Sigmoid colon (tissue), 4 donors: Measurements from ENCODE around the gene RNF166.

Experiments
- POLR2A ChIP-seq, 2 donors: fragments of 450-650 bp; IDR thresholded peaks; one replicate each; pipeline ENCODE4 v1.6.1; 2016; ENCODE audit warnings: antibody characterized with exemption in 2 of 2, mild to moderate bottlenecking in 2 of 2, moderate library complexity in 2 of 2
- POLR2AphosphoS5 ChIP-seq, 4 donors: sonication (generic); formaldehyde crosslinking; IDR thresholded peaks; one replicate each; pipeline ENCODE4 v1.6.1; 2017; ENCODE audit warnings: antibody characterized with exemption in 4 of 4

DNA sequence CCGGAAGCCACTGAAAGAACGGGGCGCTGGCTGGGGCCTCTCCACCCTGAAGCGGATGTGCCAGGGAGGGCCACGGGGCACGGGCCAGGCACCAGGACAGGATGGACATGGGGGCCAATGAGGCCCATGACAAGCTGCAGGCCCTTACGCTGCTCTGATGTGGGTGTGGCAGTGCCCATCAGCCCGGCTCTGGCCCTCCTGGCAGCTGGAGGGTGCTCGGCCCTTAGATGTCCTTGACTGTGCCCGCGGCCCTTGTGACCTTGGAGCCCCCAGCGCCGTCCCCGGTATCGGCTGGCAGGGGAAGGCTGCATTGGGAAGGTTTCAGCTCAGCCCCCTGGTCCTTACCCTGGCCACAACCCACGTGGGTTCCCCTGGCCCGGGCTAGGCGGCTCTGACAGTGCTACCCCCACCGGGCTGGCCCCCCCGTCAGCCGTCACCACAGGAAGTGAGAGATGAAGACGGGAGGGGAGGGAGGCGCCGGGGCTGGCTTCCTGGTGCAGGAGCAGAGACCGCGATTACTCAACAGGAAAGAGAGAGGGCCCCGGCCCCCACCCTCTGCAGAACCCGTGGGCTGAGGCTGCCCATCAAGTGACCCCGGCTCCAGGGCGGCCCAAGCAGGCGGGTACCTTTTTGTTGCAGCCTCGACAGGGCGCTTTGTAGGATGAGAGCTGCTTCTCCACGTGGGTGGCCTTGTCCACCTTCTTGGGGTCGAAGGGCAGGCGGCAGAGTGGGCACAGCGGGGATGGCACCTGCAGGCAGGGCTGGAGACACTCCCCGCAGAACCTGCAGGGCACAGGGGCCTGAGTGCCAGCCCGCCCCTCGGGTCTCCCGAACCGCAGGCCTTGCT, 5.3 kb downstream of the RNF166 start:
- TF ChIP-seq POLR2A (IDR thresholded peaks at IDR 0.05) (no peak), POLR2AphosphoS5 (IDR thresholded peaks at IDR 0.05) (peak in 1 of 4 donors; percentile 30)
